Measurements from ENCODE around the gene CCM2. TPM values are rescaled to one million over a fixed set of nuclear protein-coding genes. Genes with fewer than 3 reads are reported as not detected.

CCM2 gene
- total and polyA plus RNA-seq, 2 of the 8 experiments (the other 6 are each of a cell fraction or from before 2014, with no cell fraction given), result 31.6 to 41.2 TPM

DNA sequence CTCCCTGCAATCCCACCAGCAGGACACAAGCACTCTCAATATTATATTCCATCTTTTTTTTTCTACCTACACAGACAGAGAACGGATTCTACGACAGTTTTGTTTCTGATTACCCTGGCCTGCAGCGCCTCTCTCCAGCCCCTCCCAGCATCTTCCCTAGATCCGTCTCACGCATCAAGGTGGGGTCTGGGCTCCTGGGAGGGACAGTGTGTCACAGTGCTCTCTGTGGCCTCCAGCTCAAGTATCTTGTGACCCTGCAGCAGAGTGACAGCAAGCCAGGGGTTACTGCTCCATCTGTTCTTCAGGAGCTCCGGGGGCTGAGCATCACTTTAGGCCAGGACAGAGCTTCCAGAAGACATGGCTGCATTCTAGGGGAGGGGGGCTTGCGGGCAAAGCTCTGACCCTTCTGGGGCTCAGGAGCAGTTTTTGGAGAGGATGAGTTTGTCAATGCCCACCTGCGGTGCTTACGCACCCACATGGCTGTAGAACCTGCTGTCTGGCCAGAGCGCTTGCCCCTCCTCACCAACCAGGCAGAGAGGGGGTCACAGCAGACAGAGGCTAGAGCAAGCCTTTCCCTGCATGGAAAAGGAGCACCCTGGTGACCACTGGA is 43.7 kb upstream of the CCM2 start:
- Histone ChIP-seq H3K79me1 (ENCODE audit: low read depth, low read length) (no peaks in the 10 kb centered on the region), H2AK5ac (ENCODE audit: low read depth, low read length) (no peak overlapping the region), H3K23ac (ENCODE audit: insufficient read length) (no peak overlapping the region), H3K18ac (ENCODE audit: extremely low read depth, low read length) (no peak overlapping the region), H2BK12ac (ENCODE audit: low read depth, low read length) (no peak overlapping the region), H3K79me2 (ENCODE audit: control insufficient read depth in 1 of 2, insufficient read depth in 2 of 2, low read length in 2 of 2) (no peaks in the 10 kb centered on the region), H3K14ac (ENCODE audit: insufficient read length) (no peak overlapping the region), H4K91ac (replicated peaks; ENCODE audit: insufficient read length, low read length) (no peak overlapping the region), H2BK5ac (ENCODE audit: low read depth, low read length) (no peak overlapping the region), H3K23me2 (ENCODE audit: low read depth, low read length) (no peaks in the 10 kb centered on the region), H3K9ac (replicated peaks in 1 of 4; ENCODE audit: extremely low read depth in 1 of 4, low read depth in 3 of 4, low read length in 3 of 4) (no peak overlapping the region), H3K4me2 (ENCODE audit: insufficient read depth in 1 of 2, low read depth in 2 of 2, low read length in 2 of 2) (no peak overlapping the region), H3K56ac (replicated peaks; ENCODE audit: insufficient read length, low read depth, low read length) (no peak overlapping the region), H2BK120ac (replicated peaks; ENCODE audit: low read depth, low read length) (no peak overlapping the region), H2BK15ac (ENCODE audit: low read length) (no peak overlapping the region), H3K4me3 (ENCODE audit: extremely low read depth in 1 of 4, insufficient read depth in 2 of 4, low read depth in 3 of 4, low read length in 4 of 4) (no peak overlapping the region), H4K8ac (ENCODE audit: extremely low read depth, insufficient read depth, low read length) (no peak overlapping the region), H3K27me3 (replicated peaks in 1 of 4; ENCODE audit: control insufficient read depth in 3 of 4, extremely low read depth in 1 of 4, insufficient read depth in 3 of 4, low read length in 3 of 4) (peaks cover 0 to 12% (median 2%) of the 10 kb centered on the region in 4 experiments; a peak in 3 of 7 replicates), H3K36me3 (ENCODE audit: control insufficient read depth in 2 of 4, insufficient read depth in 4 of 4, low read length in 3 of 4) (no peaks in the 10 kb centered on the region), H3K27ac (ENCODE audit: low read depth, low read length) (no peak overlapping the region), H3K4me1 (replicated peaks in 1 of 4; ENCODE audit: control insufficient read depth in 3 of 4, insufficient read depth in 4 of 4, low read length in 3 of 4) (no peaks in the 10 kb centered on the region), H4K5ac (ENCODE audit: insufficient read length, low read depth, low read length) (no peak overlapping the region), H2BK20ac (ENCODE audit: low read length) (no peak overlapping the region), H3K4ac (replicated peaks; ENCODE audit: insufficient read length, low read depth, low read length) (no peak overlapping the region), H4K20me1 (replicated peaks in 1 of 2; ENCODE audit: control insufficient read depth in 1 of 2, insufficient read depth in 2 of 2, low read length in 2 of 2) (no peaks in the 10 kb centered on the region), H3K9me3 (ENCODE audit: insufficient read depth in 2 of 2, low read depth in 1 of 2, low read length in 1 of 2) (no peaks in the 10 kb centered on the region), H2AFZ (ENCODE audit: low read length) (no peak overlapping the region)
- FAIRE-seq (no peak), DNase-seq (ENCODE audit: low read depth in 1 of 2, low spot score in 2 of 2) (no peak)
- ChIA-PET CTCF (ENCODE audit: partially characterized antibody) (interaction anchor here (0.6 to 2.1 kb wide), 3 partner anchors 17 to 146 kb away, joined by 3 to 8 read pairs (median 3); no protein-coding TSS in a partner anchor), POLR2A (ENCODE audit: partially characterized antibody) (interaction anchor here (1.4 to 1.9 kb wide), 2 partner anchors 26 to 108 kb away, joined by 4 to 7 read pairs; partner anchors contain the start of gene H2AZ2)
- 91% methylated on average over 9 of the region's 10 CpGs; no CpG with 5 or more reads in 1 of the 2 experiments for WGBS, 2 experiments (ENCODE audit: extremely low coverage in 1 of 2, insufficient coverage in 1 of 2, insufficient read length in 1 of 2, insufficient replicate concordance in 2 of 2, low coverage in 1 of 2, low lambda C conversion rate in 2 of 2, missing lambda C conversion rate in 1 of 2)
- TF ChIP-seq CBX8 (IDR thresholded peaks at IDR 0.05; ENCODE audit: borderline replicate concordance, low read depth, low read length), result no peak
- TF ChIP-seq TAF7 (optimal IDR thresholded peaks at IDR 0.05; ENCODE audit: borderline replicate concordance, low read depth, low read length), result no peak
- no peak for TF ChIP-seq ATF2 (IDR thresholded peaks at IDR 0.05; ENCODE audit: low read length)
- TF ChIP-seq SP4 (IDR thresholded peaks at IDR 0.05; ENCODE audit: low read length), result no peak
- TF ChIP-seq EP300 (IDR thresholded peaks at IDR 0.05; ENCODE audit: borderline replicate concordance in 1 of 2, low read depth in 2 of 2, low read length in 2 of 2), result no peak
- no peak for TF ChIP-seq CHD1 (IDR thresholded peaks at IDR 0.05; ENCODE audit: low read depth, low read length)
- TF ChIP-seq RAD21 (IDR thresholded peaks at IDR 0.05 in 1 of 2, conservative IDR thresholded peaks at IDR 0.05 in 1 of 2; ENCODE audit: low read depth in 2 of 2, low read length in 2 of 2), result no peak
- no peak for TF ChIP-seq SP2 (IDR thresholded peaks at IDR 0.05; ENCODE audit: low read length)

Measured in H1 (cell line).